AG08396 (cell line): Measurements from ENCODE around the gene UBE2E1.
A peak's percentile ranks its signal among the peaks of the same experiment; 100 is the strongest.
"Not testable (repeated sequence)": the region's sequence is repeated elsewhere in the genome, so short reads cannot be mapped to it uniquely, and the experiment has no call there.

Experiments used
- DNase-seq: peaks from one replicate; pipeline ENCODE4 v3.0.0; 2012; ENCODE audit warnings: low spot score, mixed read lengths

UBE2E1 gene

DNA sequence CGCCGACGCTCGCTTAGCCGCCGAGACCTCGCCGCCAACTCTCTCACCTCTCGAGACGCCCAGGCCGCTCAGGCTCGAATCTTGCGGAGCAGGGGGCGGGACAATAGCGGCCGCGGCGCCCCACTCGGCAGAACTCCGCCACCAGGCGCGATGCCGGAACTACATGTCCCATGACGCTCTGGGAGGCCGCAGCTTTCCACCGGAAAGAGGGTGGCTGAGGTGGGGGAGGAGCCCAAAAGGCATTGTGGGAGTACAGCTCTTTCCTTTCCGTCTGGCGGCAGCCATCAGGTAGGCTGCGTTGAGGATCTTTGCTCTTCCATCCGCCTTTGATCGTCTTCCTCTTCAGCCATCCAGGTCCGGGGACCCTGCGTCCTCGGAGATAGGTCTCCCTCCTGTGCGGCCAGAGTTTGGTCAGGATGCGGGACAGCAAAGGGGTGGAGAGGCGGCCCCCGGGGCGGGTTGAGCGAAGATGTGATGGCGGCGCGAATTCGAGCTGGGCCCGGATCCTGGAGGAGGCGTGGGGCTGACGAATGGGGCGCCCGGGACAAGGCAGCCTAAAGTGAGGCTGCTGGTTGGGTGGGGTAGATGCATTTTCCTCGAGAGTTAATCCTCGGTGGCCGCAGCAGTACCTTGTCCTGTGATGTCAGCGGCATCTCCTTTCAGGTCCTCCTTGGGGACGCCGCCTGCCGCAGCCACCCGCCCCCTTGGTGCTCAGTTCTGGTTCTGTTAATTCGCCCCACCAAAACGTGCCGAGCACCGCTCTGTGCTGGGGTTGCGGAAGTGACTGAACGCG is 111.3 kb downstream of the UBE2E1 start, which contains the start of the genes NKIRAS1 and RPL15:
Gene NKIRAS1 (minus strand): TSS at position 105 of the 793 bp plus-strand sequence. CDS start 6,086 bp downstream, outside the sequence.
Gene RPL15 (plus strand): TSS at position 247 of the 793 bp plus-strand sequence. CDS start 728 bp downstream, outside the sequence.
- peak; percentile 95 for DNase-seq

DNA sequence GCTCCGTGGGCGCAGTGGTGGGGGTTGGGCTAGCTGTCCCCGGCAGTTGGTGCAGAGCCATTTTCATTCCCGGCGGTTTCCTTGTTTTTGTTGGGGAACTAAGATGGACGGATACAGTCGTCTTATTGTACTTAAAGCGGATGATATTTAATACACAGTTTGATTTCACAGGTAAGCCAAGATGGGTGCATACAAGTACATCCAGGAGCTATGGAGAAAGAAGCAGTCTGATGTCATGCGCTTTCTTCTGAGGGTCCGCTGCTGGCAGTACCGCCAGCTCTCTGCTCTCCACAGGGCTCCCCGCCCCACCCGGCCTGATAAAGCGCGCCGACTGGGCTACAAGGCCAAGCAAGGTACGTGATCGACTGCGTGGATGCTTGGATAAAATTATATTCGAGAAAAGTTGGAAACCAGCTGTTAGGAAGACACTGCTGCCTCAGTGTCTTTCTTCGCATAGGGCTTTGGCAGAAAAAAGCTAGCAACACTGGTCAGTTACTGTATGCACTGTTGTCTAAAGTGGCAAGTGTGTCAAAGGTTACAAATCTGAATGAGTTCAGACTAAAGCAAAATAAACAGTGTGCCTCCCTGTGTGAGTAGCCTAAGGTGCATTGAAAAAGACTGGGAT is 112.0 kb downstream of the UBE2E1 start:
- peak; percentile 64 for DNase-seq

DNA sequence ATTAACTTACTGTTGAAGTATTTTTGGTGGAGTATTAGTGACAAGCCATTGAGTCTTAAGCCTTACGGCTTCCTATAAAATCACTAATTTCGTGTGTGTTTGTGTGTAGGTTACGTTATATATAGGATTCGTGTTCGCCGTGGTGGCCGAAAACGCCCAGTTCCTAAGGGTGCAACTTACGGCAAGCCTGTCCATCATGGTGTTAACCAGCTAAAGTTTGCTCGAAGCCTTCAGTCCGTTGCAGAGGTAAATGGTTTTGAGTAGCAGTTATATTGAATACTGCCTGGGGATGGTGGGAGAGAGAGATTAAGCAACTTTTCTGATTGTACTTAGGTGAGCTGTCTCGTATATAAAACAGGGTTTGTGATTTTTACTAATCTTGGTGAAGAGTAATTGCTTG is 112.6 kb downstream of the UBE2E1 start:
- not testable (repeated sequence) for DNase-seq

DNA sequence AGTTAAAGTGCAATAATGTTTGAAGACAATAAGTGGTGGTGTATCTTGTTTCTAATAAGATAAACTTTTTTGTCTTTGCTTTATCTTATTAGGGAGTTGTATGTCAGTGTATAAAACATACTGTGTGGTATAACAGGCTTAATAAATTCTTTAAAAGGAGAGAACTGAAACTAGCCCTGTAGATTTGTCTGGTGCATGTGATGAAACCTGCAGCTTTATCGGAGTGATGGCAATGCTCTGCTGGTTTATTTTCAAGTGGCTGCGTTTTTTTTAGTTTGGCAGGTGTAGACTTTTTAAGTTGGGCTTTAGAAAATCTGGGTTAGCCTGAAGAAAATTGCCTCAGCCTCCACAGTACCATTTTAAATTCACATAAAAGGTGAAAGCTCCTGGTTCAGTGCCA is 113.9 kb downstream of the UBE2E1 start:
- DNase-seq, result no peak

DNA sequence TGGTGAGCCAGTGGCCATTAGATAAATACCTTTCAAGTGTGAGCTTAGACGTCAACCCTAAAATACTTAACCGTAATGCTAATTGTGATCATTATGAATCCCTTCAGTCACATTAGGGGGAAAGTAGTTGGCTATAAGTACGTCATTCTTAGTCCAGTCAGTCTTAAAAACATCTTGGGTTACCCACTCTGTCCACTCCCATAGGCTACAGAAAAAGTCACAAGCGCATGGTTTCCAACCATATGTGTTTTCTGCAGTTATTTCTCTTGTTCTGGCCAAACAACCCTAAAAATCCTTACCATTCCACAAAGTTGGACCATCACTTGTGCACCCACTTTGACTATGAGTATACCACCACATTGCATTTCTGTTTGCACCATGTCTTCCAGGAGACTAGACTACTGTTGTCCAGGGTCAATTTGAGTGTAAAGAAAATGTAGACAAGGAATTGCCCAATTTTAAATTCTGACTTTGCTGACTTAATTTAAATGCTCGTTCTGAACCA is 114.4 kb downstream of the UBE2E1 start:
- DNase-seq, result no peak

DNA sequence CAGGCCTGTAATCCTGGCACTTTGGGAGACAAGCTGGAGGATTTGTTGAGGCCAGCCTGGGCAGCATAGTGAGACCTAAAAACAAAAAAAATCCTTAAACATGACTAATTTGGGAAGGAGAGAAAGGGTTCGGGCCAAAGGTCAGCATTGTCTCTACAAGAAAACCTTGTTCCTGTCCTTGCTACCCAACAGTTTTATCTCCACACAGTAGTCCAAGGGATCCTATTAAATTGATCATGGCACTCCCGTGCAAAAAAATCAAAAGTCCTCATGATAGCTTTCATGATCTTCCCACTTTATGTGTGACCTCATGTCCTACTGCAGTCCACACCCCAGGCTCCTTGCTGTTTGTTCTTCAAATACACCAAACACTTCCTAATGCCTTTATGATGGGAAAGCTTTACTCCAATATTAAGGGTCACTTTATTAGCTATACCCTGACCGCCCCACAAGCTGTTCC is 115.3 kb downstream of the UBE2E1 start:
- DNase-seq, result no peak

DNA sequence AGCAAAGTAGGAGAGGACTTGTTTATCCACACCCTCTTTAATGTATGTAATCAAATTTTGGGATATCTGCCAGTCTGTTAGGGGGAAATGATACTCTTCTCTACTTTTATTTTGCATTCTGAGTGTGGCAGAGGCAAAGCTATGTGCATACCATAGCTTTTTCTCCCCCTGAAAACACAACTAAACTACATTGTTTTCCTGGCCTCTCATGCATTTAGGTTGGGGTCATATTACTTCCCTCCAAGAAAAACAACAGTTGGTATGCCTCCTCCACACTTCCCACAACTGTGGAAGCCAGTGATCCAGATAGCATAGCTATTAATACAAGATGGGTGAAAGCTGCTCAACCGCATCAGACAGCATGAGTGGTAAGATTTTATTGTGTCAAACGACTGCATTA is 118.0 kb downstream of the UBE2E1 start:
- DNase-seq, result no peak

DNA sequence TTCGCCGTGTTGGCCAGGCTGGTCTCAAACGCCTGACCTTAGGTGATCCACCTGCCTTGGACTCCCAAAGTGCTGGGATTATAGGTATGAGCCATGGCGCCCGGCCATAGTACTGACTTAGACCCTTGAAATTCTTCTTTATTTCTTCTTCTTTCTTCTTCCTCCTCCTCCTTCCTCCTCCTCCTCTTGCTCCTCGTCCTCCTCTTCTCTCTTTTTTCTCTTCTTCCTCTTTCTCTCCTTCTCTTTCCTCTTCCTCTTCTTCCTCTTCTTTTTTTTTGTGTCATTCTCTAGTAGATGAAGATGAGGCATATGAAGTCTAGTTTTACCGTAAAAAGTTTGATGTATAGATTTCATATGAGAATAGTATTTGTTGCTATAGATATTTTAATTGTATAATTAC is 120.5 kb downstream of the UBE2E1 start:
- no peak for DNase-seq

DNA sequence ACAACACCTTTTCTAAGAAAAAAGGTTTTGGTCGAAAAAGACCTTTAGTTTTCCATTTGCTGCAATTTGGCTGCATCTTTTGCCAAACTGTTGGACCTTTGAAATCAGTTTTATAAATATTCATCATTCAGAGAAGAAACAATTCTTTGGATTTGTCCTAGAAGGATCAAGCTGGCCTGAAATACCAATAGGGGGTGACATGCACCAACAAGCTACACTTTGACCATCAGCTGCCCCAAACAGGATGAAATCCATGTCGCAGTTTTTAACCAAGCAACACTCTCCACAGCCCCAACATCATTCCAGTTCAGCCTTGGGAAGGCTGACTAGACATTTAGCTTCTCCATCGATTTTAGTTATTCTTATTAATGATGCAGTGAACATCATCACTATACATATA is 121.0 kb downstream of the UBE2E1 start:
- no peak for DNase-seq

DNA sequence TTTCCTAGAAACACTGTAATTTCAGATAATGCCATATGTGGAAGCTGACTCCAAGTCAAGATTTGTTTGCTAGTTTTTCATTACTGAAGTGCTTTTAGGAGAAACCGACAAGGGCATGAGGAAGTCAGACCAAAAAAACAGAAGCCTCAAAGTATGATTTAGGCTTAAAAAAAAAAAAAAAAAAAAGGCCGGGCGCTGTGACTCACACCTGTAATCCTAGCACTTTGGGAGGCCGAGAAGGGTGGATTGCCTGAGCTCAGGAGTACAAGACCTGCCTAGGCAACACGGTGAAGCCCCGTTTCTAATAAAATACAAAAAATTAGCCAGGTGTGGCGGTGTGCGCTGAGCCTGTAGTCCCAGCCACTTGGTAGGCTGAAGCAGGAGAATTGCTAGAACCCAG is 122.8 kb downstream of the UBE2E1 start:
- DNase-seq, result no peak

DNA sequence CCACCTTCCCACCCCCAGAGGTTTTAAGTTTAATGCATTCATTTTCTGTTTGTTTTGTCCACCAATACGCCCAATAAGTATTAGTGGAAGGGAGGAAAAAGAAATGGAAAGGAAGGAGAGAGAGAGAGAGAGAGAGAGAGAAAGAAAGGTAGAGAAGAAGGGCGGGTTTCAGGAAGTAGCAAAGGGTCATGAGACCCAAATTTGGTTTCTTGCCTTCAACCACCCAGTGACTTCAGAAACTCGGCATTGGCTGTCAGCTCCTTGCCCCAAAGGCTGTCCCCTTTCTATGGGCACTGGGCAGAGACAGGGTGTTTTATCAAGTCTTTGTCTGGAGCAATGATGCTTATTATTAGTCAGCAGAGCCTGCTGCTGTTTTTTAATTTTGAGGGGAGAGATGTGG is 125.8 kb downstream of the UBE2E1 start:
- DNase-seq, result no peak

DNA sequence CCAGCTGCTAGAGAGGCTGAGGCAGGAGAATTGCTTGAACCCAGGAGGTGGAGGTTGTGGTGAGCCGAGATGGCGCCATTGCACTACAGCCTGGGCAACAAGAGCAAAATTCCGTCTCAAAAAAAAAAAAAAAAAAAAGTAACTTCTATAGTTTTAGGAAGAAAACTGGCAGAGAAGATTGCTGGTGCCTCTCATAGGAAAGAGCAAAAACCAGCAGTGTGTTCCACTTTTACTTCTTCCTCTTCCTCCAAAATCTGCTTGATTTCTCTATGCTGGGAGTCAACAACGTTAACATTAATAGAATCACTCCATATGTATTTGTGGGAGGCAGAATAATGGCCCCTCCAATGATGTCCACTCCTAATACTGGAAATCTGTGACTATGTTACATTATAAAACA is 126.8 kb downstream of the UBE2E1 start:
- DNase-seq, result no peak

DNA sequence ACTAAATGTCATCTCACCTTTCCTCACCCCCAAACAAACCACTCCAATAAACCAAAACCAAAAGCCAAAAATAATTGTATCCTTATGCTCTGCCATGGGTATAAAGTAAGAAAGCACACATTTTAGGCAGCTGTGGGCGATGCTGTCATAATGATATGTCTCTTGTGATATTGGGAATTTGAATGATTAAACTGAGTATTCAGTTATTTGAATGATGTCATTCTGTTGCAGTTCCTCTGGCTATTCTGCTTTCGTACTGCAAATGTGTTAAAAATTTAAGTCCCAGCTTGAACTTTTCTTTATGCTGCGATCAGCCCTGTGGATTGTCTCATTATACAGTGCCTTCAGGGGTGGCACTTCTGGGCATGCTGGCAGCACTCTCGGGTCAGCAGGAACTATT is 128.5 kb downstream of the UBE2E1 start:
- no peak for DNase-seq

DNA sequence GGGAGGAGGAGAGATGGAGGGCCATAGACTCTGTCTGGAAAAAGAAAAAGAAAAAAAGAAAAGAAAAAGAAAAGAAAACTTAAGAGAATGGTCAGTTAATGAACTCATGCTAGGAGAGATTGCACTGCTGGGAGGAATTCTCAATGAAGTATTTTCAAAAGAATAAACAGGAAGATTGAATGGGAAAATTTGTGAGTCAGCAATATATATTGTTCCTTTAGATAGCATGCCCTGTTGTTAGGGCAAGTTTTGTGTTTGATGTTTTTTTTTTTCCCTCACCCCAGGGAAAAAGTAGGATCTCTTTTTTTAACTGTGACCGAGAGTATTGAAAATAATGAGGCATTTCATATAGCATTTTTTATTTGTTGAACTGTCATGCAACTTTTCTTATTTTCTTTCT is 131.5 kb downstream of the UBE2E1 start:
- no peak for DNase-seq

DNA sequence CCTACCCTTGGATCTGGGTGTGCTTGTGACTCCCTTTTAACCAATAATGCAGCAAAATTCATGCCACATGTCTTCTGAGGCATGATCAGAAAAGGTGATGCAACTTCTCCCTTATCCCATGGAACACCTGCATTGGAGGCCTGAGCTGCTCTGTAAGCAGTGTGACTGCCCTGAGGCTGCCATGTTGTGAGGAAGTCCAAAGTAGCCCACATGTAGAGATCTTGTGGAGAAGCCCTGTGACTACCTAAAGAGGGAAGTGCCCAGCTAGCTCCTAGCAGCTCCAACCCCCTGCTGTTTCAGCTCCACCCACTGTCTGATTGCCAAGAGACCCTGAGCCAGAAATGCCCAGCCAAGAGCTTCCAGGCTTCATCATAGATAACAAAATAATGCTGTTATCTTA is 132.9 kb downstream of the UBE2E1 start:
- DNase-seq, result no peak

DNA sequence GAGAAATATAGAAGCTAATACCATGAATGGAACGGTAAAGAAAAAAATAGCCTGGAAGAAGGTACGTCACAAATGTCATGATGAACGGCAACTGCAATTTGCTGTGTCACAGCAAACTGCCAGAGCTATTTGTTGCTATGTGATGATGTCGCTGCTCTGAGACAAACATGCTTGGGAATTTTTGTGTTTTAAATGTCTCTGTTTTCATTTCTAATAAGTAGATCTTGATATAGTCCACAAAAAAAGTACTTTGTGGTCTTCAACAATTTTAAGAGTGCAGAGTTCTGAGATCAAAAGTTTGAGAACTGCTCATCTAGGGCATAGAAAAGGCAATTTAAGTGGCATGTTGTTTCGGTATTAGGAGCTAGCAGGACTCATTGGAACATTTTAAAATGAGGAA is 135.0 kb downstream of the UBE2E1 start:
- DNase-seq, result no peak
